ENCODE results near the gene HNRNPA2B1. TPM values are rescaled to one million over a fixed set of nuclear protein-coding genes. Genes with fewer than 3 reads are reported as not detected.

Gene HNRNPA2B1
- total and polyA plus RNA-seq, 2 of the 8 experiments (the other 6 are each of a cell fraction or from before 2014, with no cell fraction given), result 276 to 1,255 TPM

GRCh38 chr7:26216049-26216448 is 15.5 kb upstream of the HNRNPA2B1 start:
- H3K18ac ChIP-seq (ENCODE audit: extremely low read depth, low read length), result no peak overlapping the region
- H2BK15ac ChIP-seq (ENCODE audit: low read length), result no peak overlapping the region
- peaks cover 5 to 21% (median 10%) of the 10 kb centered on the region in 4 experiments; a peak in 7 of 8 replicates for H3K36me3 ChIP-seq (ENCODE audit: control insufficient read depth in 2 of 4, insufficient read depth in 4 of 4, low read length in 3 of 4)
- H2BK20ac ChIP-seq (ENCODE audit: low read length), result no peak overlapping the region; the same call in 1 of the 2 replicates
- no peak overlapping the region for H4K91ac ChIP-seq (replicated peaks; ENCODE audit: insufficient read length, low read length)
- H3K4ac ChIP-seq (replicated peaks; ENCODE audit: insufficient read length, low read depth, low read length), result no peak overlapping the region
- H3K56ac ChIP-seq (replicated peaks; ENCODE audit: insufficient read length, low read depth, low read length), result no peak overlapping the region
- no peak overlapping the region for H2BK12ac ChIP-seq (ENCODE audit: low read depth, low read length)
- H4K5ac ChIP-seq (ENCODE audit: insufficient read length, low read depth, low read length), result no peak overlapping the region
- TF ChIP-seq SP4 (IDR thresholded peaks at IDR 0.05; ENCODE audit: low read length) (no peak), SRF (IDR thresholded peaks at IDR 0.05; ENCODE audit: low read depth, low read length) (no peak), NRF1 (IDR thresholded peaks at IDR 0.05; ENCODE audit: low read depth, low read length) (no peak), CHD1 (IDR thresholded peaks at IDR 0.05; ENCODE audit: low read depth, low read length) (no peak), JUN (IDR thresholded peaks at IDR 0.05; ENCODE audit: low read depth, low read length) (no peak)
- no peaks in the 10 kb centered on the region for H3K4me1 ChIP-seq (replicated peaks in 1 of 4; ENCODE audit: control insufficient read depth in 3 of 4, insufficient read depth in 4 of 4, low read length in 3 of 4)
- FAIRE-seq (no peak), DNase-seq (ENCODE audit: low read depth in 1 of 2, low spot score in 2 of 2) (no peak)
- ChIA-PET CTCF (ENCODE audit: partially characterized antibody) (no interaction called here), POLR2A (ENCODE audit: partially characterized antibody) (interaction anchor here (5.3 to 17.7 kb wide), 3 partner anchors 10 to 28 kb away, joined by 27 to 442 read pairs (median 97); partner anchors contain the start of genes CBX3 and HNRNPA2B1)
- H2BK5ac ChIP-seq (ENCODE audit: low read depth, low read length), result no peak overlapping the region
- 86% methylated on average over 2 of the region's 2 CpGs; no CpG with 5 or more reads in 1 of the 2 experiments for WGBS, 2 experiments (ENCODE audit: extremely low coverage in 1 of 2, insufficient coverage in 1 of 2, insufficient read length in 1 of 2, insufficient replicate concordance in 2 of 2, low coverage in 1 of 2, low lambda C conversion rate in 2 of 2, missing lambda C conversion rate in 1 of 2)
- no peak overlapping the region for H3K27ac ChIP-seq (ENCODE audit: low read depth, low read length)
- H2AK5ac ChIP-seq (ENCODE audit: low read depth, low read length), result no peak overlapping the region
- H4K20me1 ChIP-seq (replicated peaks in 1 of 2; ENCODE audit: control insufficient read depth in 1 of 2, insufficient read depth in 2 of 2, low read length in 2 of 2), result no peaks in the 10 kb centered on the region
- no peak overlapping the region for H3K4me2 ChIP-seq (ENCODE audit: insufficient read depth in 1 of 2, low read depth in 2 of 2, low read length in 2 of 2)
- no peak overlapping the region for H2BK120ac ChIP-seq (replicated peaks; ENCODE audit: low read depth, low read length)
- no peak overlapping the region for H2AFZ ChIP-seq (ENCODE audit: low read length)
- H3K79me1 ChIP-seq (ENCODE audit: low read depth, low read length), result no peaks in the 10 kb centered on the region
- H3K4me3 ChIP-seq (ENCODE audit: extremely low read depth in 1 of 4, insufficient read depth in 2 of 4, low read depth in 3 of 4, low read length in 4 of 4), result no peak overlapping the region
- H3K27me3 ChIP-seq (replicated peaks in 1 of 4; ENCODE audit: control insufficient read depth in 3 of 4, extremely low read depth in 1 of 4, insufficient read depth in 3 of 4, low read length in 3 of 4), result no peaks in the 10 kb centered on the region
- H3K9ac ChIP-seq (replicated peaks in 1 of 4; ENCODE audit: extremely low read depth in 1 of 4, low read depth in 3 of 4, low read length in 3 of 4), result no peak overlapping the region
- no peaks in the 10 kb centered on the region for H3K79me2 ChIP-seq (ENCODE audit: control insufficient read depth in 1 of 2, insufficient read depth in 2 of 2, low read length in 2 of 2)
- H3K23ac ChIP-seq (ENCODE audit: insufficient read length), result no peak overlapping the region
- H3K23me2 ChIP-seq (ENCODE audit: low read depth, low read length), result no peaks in the 10 kb centered on the region
- H3K9me3 ChIP-seq (ENCODE audit: insufficient read depth in 2 of 2, low read depth in 1 of 2, low read length in 1 of 2), result no peaks in the 10 kb centered on the region
- H3K14ac ChIP-seq (ENCODE audit: insufficient read length), result no peak overlapping the region
- H4K8ac ChIP-seq (ENCODE audit: extremely low read depth, insufficient read depth, low read length), result no peak overlapping the region

Measured in H1 (cell line).